ENCODE data around the gene USP24. TPM values are rescaled to one million over a fixed set of nuclear protein-coding genes. Genes with fewer than 3 reads are reported as not detected.

USP24 gene
- total RNA-seq, 1 experiment from 2014 or later, result 54.6 TPM

DNA sequence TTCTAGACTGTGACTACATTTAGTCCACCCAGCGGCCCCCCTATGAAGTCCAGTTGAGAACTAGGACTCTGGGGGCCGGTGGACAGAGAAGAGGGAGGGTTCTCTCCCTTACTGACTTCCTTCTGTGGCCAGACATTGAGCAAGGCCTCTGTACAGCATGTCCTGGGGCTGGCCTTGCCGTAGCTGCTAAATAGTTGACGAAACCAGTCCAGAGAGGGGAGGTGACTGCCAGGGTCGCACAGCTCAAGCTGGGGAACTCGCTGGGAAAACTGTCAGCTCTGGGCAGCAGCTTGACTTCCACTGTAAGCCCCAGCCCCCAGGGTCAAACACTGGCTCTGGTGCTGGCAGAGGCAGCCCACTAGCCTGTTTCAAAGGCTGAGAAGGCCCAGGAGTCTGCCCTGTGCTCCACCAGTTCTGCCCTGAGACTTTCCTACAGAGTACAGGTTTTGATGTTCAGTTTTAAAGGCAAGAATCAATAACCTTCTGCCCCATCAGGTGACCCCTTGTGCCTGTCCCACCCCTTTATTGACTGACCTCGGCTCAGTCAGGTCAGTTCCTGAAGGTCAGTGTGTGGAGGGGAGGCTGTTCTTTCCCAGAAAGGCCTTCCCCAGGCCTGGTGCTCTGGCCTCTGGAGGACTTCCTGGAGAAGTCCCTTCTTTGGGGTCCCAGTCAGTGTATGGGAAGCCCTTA lies 161.8 kb downstream of the USP24 start:
- Histone ChIP-seq H3K4me3 (ENCODE audit: low read depth, low read length, poor library complexity, severe bottlenecking) (no peak overlapping the region), H3K27ac (ENCODE audit: low read depth, low read length, poor library complexity, severe bottlenecking) (no peak overlapping the region), H3K9me3 (ENCODE audit: low read depth, low read length, poor library complexity, severe bottlenecking) (no peaks in the 10 kb centered on the region), H3K27me3 (replicated peaks; ENCODE audit: insufficient read depth, low read depth, low read length, poor library complexity) (no peaks in the 10 kb centered on the region), H3K36me3 (ENCODE audit: insufficient read depth, low read length, poor library complexity, severe bottlenecking) (peaks cover 75% of the 10 kb centered on the region), H3K4me1 (ENCODE audit: insufficient read depth, low read length, poor library complexity, severe bottlenecking) (peaks cover 13% of the 10 kb centered on the region)
- ChIA-PET CTCF (no interaction called here), POLR2A (ENCODE audit: low non-redundant PET) (no interaction called here)
- DNase-seq (ENCODE audit: low spot score), result no peak
- no TSS peak for BruUV-seq (replicated peaks)
- no peak for TF ChIP-seq EZH2 (IDR thresholded peaks at IDR 0.05; ENCODE audit: borderline replicate concordance, low read depth, low read length, poor library complexity, severe bottlenecking)
- TF ChIP-seq, protein P1, sequence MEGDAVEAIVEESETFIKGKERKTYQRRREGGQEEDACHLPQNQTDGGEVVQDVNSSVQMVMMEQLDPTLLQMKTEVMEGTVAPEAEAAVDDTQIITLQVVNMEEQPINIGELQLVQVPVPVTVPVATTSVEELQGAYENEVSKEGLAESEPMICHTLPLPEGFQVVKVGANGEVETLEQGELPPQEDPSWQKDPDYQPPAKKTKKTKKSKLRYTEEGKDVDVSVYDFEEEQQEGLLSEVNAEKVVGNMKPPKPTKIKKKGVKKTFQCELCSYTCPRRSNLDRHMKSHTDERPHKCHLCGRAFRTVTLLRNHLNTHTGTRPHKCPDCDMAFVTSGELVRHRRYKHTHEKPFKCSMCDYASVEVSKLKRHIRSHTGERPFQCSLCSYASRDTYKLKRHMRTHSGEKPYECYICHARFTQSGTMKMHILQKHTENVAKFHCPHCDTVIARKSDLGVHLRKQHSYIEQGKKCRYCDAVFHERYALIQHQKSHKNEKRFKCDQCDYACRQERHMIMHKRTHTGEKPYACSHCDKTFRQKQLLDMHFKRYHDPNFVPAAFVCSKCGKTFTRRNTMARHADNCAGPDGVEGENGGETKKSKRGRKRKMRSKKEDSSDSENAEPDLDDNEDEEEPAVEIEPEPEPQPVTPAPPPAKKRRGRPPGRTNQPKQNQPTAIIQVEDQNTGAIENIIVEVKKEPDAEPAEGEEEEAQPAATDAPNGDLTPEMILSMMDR (conservative IDR thresholded peaks at IDR 0.05; ENCODE audit: low read depth, low read length), result no peak
- intact Hi-C loops (cut with micrococcal nuclease; ENCODE audit: unreplicated experiment), result no loop called here

DNA sequence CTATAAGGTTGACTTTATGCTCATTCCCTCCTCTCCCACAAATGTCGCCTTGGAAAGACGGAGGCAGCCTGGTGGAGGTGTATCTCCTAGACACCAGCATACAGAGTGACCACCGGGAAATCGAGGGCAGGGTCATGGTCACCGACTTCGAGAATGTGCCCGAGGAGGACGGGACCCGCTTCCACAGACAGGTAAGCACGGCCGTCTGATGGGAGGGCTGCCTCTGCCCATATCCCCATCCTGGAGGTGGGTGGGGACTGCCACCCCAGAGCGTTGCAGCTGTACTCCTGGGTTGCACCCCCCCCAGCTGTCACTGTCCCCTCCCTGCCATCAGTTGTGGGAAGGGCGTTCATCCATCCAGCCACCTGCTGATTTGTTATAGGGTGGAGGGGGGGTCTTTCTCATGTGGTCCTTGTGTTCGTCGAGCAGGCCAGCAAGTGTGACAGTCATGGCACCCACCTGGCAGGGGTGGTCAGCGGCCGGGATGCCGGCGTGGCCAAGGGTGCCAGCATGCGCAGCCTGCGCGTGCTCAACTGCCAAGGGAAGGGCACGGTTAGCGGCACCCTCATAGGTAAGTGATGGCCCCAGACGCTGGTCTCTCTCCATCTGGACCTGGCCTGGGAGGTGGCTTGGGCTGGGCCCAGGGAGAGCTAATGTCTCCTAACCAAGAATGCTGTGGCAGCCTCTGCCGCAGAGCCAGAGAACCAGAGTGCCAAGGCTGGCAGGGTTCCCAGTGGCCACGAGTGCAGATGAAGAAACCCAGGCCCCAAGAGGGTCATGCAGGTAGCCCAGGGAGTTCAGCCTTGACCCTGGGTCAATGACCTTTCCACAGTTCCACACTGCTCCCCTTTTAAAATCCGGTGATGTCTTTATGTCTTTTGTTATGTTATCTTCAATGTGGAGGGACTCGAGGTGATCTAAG lies 162.7 kb downstream of the USP24 start:
- ChIA-PET CTCF (no interaction called here), POLR2A (ENCODE audit: low non-redundant PET) (no interaction called here)
- intact Hi-C loops (cut with micrococcal nuclease; ENCODE audit: unreplicated experiment), result no loop called here
- no peaks in the 10 kb centered on the region for H3K9me3 ChIP-seq (ENCODE audit: low read depth, low read length, poor library complexity, severe bottlenecking)
- H3K27ac ChIP-seq (ENCODE audit: low read depth, low read length, poor library complexity, severe bottlenecking), result no peak overlapping the region
- no peaks in the 10 kb centered on the region for H3K27me3 ChIP-seq (replicated peaks; ENCODE audit: insufficient read depth, low read depth, low read length, poor library complexity)
- peaks cover 77% of the 10 kb centered on the region for H3K36me3 ChIP-seq (ENCODE audit: insufficient read depth, low read length, poor library complexity, severe bottlenecking)
- H3K4me3 ChIP-seq (ENCODE audit: low read depth, low read length, poor library complexity, severe bottlenecking), result no peak overlapping the region
- peaks cover 13% of the 10 kb centered on the region for H3K4me1 ChIP-seq (ENCODE audit: insufficient read depth, low read length, poor library complexity, severe bottlenecking)
- BruUV-seq (replicated peaks), result no TSS peak
- TF ChIP-seq EZH2 (IDR thresholded peaks at IDR 0.05; ENCODE audit: borderline replicate concordance, low read depth, low read length, poor library complexity, severe bottlenecking), result no peak
- TF ChIP-seq, protein P1 (conservative IDR thresholded peaks at IDR 0.05; ENCODE audit: low read depth, low read length), result no peak
- DNase-seq (ENCODE audit: low spot score), result no peak

DNA sequence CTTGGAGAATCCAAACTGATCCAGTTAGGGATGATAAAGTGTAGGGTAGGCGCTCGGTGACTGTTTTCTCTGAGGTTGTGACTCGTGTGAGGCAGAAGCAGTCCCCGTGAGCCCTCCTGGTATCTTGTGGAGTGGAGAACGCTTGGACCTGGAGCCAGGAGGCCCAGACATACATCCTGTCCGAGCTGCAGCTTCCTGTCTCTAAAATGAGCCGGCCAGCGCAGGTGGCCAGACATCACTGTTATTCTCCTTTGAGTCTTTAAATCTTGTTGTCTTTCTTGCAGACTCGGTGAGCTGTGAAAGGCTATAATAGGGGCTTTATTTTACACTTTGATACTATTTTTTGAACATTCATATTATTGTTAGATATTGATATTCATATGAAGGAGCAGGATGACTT lies 163.5 kb downstream of the USP24 start:
- ChIA-PET CTCF (interaction anchor here (1.1 kb wide), 1 partner anchor 30 kb away, joined by 3 read pairs; no protein-coding TSS in a partner anchor), POLR2A (ENCODE audit: low non-redundant PET) (no interaction called here)
- no peak overlapping the region for H3K27ac ChIP-seq (ENCODE audit: low read depth, low read length, poor library complexity, severe bottlenecking)
- intact Hi-C loops (cut with micrococcal nuclease; ENCODE audit: unreplicated experiment), result no loop called here
- H3K27me3 ChIP-seq (replicated peaks; ENCODE audit: insufficient read depth, low read depth, low read length, poor library complexity), result no peaks in the 10 kb centered on the region
- H3K9me3 ChIP-seq (ENCODE audit: low read depth, low read length, poor library complexity, severe bottlenecking), result no peaks in the 10 kb centered on the region
- DNase-seq (ENCODE audit: low spot score), result no peak
- no TSS peak for BruUV-seq (replicated peaks)
- peaks cover 78% of the 10 kb centered on the region for H3K36me3 ChIP-seq (ENCODE audit: insufficient read depth, low read length, poor library complexity, severe bottlenecking)
- H3K4me1 ChIP-seq (ENCODE audit: insufficient read depth, low read length, poor library complexity, severe bottlenecking), result peaks cover 13% of the 10 kb centered on the region
- no peak for TF ChIP-seq EZH2 (IDR thresholded peaks at IDR 0.05; ENCODE audit: borderline replicate concordance, low read depth, low read length, poor library complexity, severe bottlenecking)
- TF ChIP-seq, protein P1 (conservative IDR thresholded peaks at IDR 0.05; ENCODE audit: low read depth, low read length), result no peak
- no peak overlapping the region for H3K4me3 ChIP-seq (ENCODE audit: low read depth, low read length, poor library complexity, severe bottlenecking)
